ENCODE data around the gene SHISA6. TPM values are rescaled to one million over a fixed set of nuclear protein-coding genes. Genes with fewer than 3 reads are reported as not detected.

SHISA6 gene
- total RNA-seq, 1 donor from 2014 or later: 1.4 TPM

DNA sequence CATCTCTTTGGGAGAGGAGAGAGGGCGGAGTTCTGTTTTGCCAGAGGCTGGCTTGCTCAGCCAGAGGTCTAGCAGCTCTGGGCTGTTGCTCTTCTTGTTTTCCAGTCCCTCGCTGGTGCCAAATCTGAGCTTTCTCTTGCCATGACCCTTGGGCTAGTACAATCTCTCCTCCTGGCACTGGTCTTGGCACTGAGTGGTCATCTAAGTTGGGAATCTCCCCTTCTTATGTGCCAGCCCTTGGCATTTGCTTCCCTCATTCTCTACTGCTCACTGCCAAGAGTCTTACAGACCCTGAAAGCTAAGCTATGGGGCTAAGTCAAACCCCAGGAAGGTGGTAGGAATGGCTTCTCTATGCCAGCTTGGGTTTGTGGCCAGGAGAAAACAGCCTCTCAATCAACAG, 148.6 kb downstream of the SHISA6 start:
- DNase-seq (ENCODE audit: low read depth, low spot score): no peak
- H3K9me3 Mint-ChIP-seq: peaks cover 9% of the 10 kb centered on the region
- H3K36me3 Mint-ChIP-seq (ENCODE audit: low read depth): no peaks in the 10 kb centered on the region
- no peak overlapping the region for H3K27ac Mint-ChIP-seq (ENCODE audit: unreplicated experiment)
- TF ChIP-seq, protein P1, sequence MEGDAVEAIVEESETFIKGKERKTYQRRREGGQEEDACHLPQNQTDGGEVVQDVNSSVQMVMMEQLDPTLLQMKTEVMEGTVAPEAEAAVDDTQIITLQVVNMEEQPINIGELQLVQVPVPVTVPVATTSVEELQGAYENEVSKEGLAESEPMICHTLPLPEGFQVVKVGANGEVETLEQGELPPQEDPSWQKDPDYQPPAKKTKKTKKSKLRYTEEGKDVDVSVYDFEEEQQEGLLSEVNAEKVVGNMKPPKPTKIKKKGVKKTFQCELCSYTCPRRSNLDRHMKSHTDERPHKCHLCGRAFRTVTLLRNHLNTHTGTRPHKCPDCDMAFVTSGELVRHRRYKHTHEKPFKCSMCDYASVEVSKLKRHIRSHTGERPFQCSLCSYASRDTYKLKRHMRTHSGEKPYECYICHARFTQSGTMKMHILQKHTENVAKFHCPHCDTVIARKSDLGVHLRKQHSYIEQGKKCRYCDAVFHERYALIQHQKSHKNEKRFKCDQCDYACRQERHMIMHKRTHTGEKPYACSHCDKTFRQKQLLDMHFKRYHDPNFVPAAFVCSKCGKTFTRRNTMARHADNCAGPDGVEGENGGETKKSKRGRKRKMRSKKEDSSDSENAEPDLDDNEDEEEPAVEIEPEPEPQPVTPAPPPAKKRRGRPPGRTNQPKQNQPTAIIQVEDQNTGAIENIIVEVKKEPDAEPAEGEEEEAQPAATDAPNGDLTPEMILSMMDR (conservative IDR thresholded peaks at IDR 0.05): no peak
- H3K27me3 Mint-ChIP-seq (ENCODE audit: low read depth): peaks cover 16% of the 10 kb centered on the region
- H3K4me1 Mint-ChIP-seq: peaks cover 3% of the 10 kb centered on the region
- no peak overlapping the region for H3K4me3 Mint-ChIP-seq

DNA sequence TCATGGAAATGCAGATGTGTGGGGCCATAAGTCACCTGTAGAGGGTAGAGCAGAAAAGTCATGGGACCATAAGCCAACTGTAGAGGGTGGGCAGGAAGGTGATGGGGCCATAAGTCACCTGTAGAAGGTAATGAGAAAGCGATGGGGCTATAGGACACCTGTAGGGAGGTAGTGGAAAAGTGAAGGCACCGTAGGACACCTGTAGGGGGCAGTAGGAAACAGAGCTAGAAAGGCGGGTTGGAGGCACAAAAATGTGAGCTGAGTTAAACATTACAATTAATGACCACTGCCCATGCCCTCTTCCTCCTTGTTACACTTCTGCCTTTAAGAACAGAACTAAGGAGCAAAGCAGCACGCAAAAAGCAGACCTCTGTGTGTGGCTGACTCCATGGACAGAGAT, 150.1 kb downstream of the SHISA6 start:
- DNase-seq (ENCODE audit: low read depth, low spot score): no peak
- Mint-ChIP-seq H3K4me1 (peaks cover 3% of the 10 kb centered on the region), H3K27ac (ENCODE audit: unreplicated experiment) (no peak overlapping the region), H3K36me3 (ENCODE audit: low read depth) (no peaks in the 10 kb centered on the region), H3K9me3 (peaks cover 9% of the 10 kb centered on the region), H3K4me3 (no peak overlapping the region), H3K27me3 (ENCODE audit: low read depth) (peaks cover 9% of the 10 kb centered on the region)
- TF ChIP-seq, protein P1 (conservative IDR thresholded peaks at IDR 0.05): peak; percentile 22

DNA sequence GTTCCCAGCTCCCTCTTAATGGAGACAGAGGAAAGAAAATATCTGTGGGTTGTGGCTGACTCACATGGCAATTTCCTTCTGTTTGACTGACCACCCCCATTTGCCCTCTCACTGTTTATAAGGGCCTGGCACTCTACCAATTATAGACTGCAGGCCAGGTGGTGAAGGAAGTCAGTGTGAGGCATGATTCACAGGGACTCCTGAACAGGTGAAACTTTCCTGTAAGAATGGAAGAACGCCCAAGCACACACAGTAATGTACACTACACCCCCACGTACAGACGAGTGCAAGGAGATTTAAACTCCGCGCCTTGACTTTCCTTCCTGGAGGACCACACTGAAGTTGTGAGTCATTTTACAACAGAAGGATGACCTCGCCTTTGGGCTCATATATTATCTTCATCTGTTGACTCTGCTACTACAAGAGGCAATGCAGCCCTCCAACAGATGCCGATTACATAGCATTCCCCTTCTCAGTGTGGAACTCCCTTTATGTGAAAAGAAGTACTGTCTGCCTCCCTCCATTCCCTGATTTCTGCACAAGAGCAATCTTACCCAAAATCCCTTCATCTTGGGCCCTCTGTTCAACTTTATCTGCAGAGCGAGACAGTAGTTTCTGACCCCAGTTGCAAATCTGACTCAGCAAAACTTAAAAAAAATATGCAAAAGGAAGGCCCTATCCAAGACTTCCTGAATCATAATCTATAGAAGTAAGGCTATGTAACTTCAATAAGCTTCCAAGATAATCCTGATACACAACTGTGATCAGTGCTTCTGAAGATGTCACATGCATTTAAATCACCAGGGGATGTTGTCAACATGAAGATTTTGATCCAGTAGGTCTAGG, 163.6 kb downstream of the SHISA6 start:
- Mint-ChIP-seq H3K27me3 (ENCODE audit: low read depth) (peaks cover 11% of the 10 kb centered on the region), H3K4me3 (no peak overlapping the region)
- TF ChIP-seq, protein P1 (conservative IDR thresholded peaks at IDR 0.05): no peak

DNA sequence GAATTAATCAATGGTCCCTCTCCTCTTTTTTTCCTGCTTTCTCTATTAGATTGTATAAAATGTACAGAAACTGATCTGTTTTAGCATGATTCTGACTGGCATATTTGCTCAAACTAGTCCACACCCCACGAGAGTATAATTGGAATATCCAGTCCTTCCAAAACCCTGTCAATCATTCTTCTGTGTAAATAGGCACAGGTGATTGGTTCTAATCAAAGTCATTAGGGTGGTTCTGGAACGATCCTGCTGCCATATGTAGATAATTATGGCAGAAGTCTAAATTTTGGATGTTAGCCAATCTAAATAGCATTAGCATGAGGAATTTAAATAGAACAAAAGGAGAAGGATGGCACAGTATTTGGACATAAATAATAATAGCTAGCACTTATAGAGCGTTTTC, 165.7 kb downstream of the SHISA6 start:
- H3K4me1 Mint-ChIP-seq: no peaks in the 10 kb centered on the region
- H3K36me3 Mint-ChIP-seq (ENCODE audit: low read depth): no peaks in the 10 kb centered on the region
- no peak overlapping the region for H3K4me3 Mint-ChIP-seq

More for the DNA sequence above, 163.6 kb downstream of the SHISA6 start:
- no peak for DNase-seq (ENCODE audit: low read depth, low spot score)
- H3K27ac Mint-ChIP-seq (ENCODE audit: unreplicated experiment): no peak overlapping the region
- no peaks in the 10 kb centered on the region for H3K4me1 Mint-ChIP-seq
- peaks cover 2% of the 10 kb centered on the region for H3K36me3 Mint-ChIP-seq (ENCODE audit: low read depth)
- H3K9me3 Mint-ChIP-seq: peaks cover 4% of the 10 kb centered on the region

DNA sequence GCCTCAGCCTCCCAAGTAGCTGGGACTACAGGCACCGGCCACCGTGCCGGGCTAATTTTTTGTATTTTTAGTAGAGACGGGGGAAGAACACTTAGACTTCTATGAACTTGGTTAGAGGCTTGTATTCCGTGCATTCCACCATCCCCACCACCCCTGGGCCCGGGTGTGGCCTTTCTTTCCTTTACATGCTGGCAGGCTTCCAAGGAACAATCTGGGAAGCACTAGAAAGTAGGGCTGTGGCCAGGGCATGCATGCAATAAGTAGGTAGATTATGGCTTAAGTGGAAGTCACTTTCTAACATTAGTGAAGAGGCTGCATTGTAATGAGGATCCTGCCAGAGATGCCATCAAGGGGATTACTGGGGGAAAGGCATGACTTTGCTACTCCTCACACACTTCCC, 171.6 kb downstream of the SHISA6 start:
- Mint-ChIP-seq H3K9me3 (no peaks in the 10 kb centered on the region), H3K4me1 (no peaks in the 10 kb centered on the region), H3K4me3 (no peak overlapping the region), H3K27me3 (ENCODE audit: low read depth) (peaks cover 8% of the 10 kb centered on the region), H3K27ac (ENCODE audit: unreplicated experiment) (no peak overlapping the region), H3K36me3 (ENCODE audit: low read depth) (no peaks in the 10 kb centered on the region)
- no peak for DNase-seq (ENCODE audit: low read depth, low spot score)
- TF ChIP-seq, protein P1 (conservative IDR thresholded peaks at IDR 0.05): no peak

More for the DNA sequence above, 165.7 kb downstream of the SHISA6 start:
- Mint-ChIP-seq H3K27ac (ENCODE audit: unreplicated experiment) (no peak overlapping the region), H3K9me3 (peaks cover 4% of the 10 kb centered on the region), H3K27me3 (ENCODE audit: low read depth) (peaks cover 11% of the 10 kb centered on the region)
- TF ChIP-seq, protein P1 (conservative IDR thresholded peaks at IDR 0.05): no peak
- DNase-seq (ENCODE audit: low read depth, low spot score): no peak
